SK-N-MC (cell line): ENCODE measurements around the gene TPPP2.

Experiments used
- DNase-seq: peaks from one replicate; pipeline ENCODE4 v3.0.0-alpha.2; 2011; ENCODE audit warnings: low read depth, low spot score
- H3K27ac ChIP-seq: fragments of 200-600 bp; sonication (generic); 2 replicates; pipeline ENCODE4 v1.5.1; 2016; ENCODE audit warnings: mixed run types
- H3K36me3 ChIP-seq: fragments of 200-600 bp; sonication (generic); 2 replicates; pipeline ENCODE4 v1.6.1; 2017; ENCODE audit warnings: antibody characterized with exemption, low read length, mixed read lengths; ENCODE audit not compliant: insufficient read depth
- H3K4me3 ChIP-seq: fragments of 200-600 bp; sonication (generic); 2 replicates; pipeline ENCODE4 v1.5.1; 2016
- H3K9ac ChIP-seq: fragments of 200-600 bp; sonication (generic); 2 replicates; pipeline ENCODE4 v1.8.0; 2017; ENCODE audit warnings: mixed run types, mixed read lengths; ENCODE audit not compliant: insufficient read length
- H3K9me3 ChIP-seq: fragments of 200-600 bp; sonication (generic); 2 replicates; pipeline ENCODE4 v1.6.1; 2017; ENCODE audit warnings: low read depth, mild to moderate bottlenecking, antibody characterized with exemption, low read length, moderate library complexity, mixed read lengths
- EZH2 ChIP-seq: fragments of 200-600 bp; sonication (generic); IDR thresholded peaks from one replicate; pipeline ENCODE4 v1.6.1; 2017; ENCODE audit warnings: antibody characterized with exemption
- FOXP2 ChIP-seq: optimal IDR thresholded peaks from 2 replicates; pipeline ENCODE3; 2011; ENCODE audit warnings: mild to moderate bottlenecking, moderate library complexity; ENCODE audit not compliant: insufficient read depth; ENCODE audit errors: extremely low read length, control extremely low read depth
- POLR2AphosphoS5 ChIP-seq: IDR thresholded peaks from 2 replicates; pipeline ENCODE4 v1.6.1; 2012; ENCODE audit warnings: mild to moderate bottlenecking, low read depth, low read length, borderline replicate concordance

TPPP2 gene

GRCh38 chr14:21026988-21027315 lies 3.1 kb upstream of the TPPP2 start:
- DNase-seq, result no peak
- TF ChIP-seq POLR2AphosphoS5, result no peak
- TF ChIP-seq EZH2, result no peak
- no peak for TF ChIP-seq FOXP2
- Histone ChIP-seq H3K4me3 (no peak overlapping the region), H3K27ac (no peak overlapping the region), H3K9ac (no peak overlapping the region), H3K9me3 (no peaks in the 10 kb centered on the region), H3K36me3 (no peaks in the 10 kb centered on the region)

- no peaks in the 10 kb centered on the region for H3K9me3 ChIP-seq
- no peak overlapping the region for H3K27ac ChIP-seq
- TF ChIP-seq FOXP2, result no peak
- no peak for TF ChIP-seq EZH2
- no peak for TF ChIP-seq POLR2AphosphoS5
- no peak overlapping the region for H3K4me3 ChIP-seq
- no peak overlapping the region for H3K9ac ChIP-seq
- H3K36me3 ChIP-seq, result no peaks in the 10 kb centered on the region
- DNase-seq, result no peak
Observed at GRCh38 chr14:21030531-21030930, 514 bp downstream of the TPPP2 start.

GRCh38 chr14:21032326-21033132 lies 2.5 kb downstream of the TPPP2 start:
- H3K4me3 ChIP-seq, result no peak overlapping the region
- no peak overlapping the region for H3K27ac ChIP-seq
- H3K36me3 ChIP-seq, result no peaks in the 10 kb centered on the region
- TF ChIP-seq EZH2 (no peak), FOXP2 (no peak), POLR2AphosphoS5 (no peak)
- no peak overlapping the region for H3K9ac ChIP-seq
- no peak for DNase-seq
- no peaks in the 10 kb centered on the region for H3K9me3 ChIP-seq

- TF ChIP-seq EZH2, result no peak
- no peak for TF ChIP-seq POLR2AphosphoS5
- TF ChIP-seq FOXP2, result no peak
- no peak for DNase-seq
- Histone ChIP-seq H3K9ac (no peak overlapping the region), H3K9me3 (no peaks in the 10 kb centered on the region), H3K4me3 (no peak overlapping the region), H3K27ac (no peak overlapping the region), H3K36me3 (no peaks in the 10 kb centered on the region)
Observed at GRCh38 chr14:21033133-21033698, 3.2 kb downstream of the TPPP2 start.

GRCh38 chr14:21034707-21035106 lies 4.7 kb downstream of the TPPP2 start, which contains the start of gene RNASE13:
TSS of gene RNASE13 (minus strand) at chr14:21034807. CDS start at chr14:21034288, 519 bp downstream.
- no peak within 1 kb of the TSS for H3K9ac ChIP-seq
- DNase-seq, result no peak
- no peak within 1 kb of the TSS for H3K4me3 ChIP-seq
- H3K9me3 ChIP-seq, result no peaks in the 10 kb centered on the region
- TF ChIP-seq EZH2 (no peak), FOXP2 (no peak), POLR2AphosphoS5 (no peak)
- H3K36me3 ChIP-seq, result no peaks in the 10 kb centered on the region
- no peak within 1 kb of the TSS for H3K27ac ChIP-seq

- H3K27ac ChIP-seq, result no peak overlapping the region
- no peak for DNase-seq
- no peaks in the 10 kb centered on the region for H3K36me3 ChIP-seq
- H3K4me3 ChIP-seq, result no peak overlapping the region
- H3K9ac ChIP-seq, result no peak overlapping the region
- no peaks in the 10 kb centered on the region for H3K9me3 ChIP-seq
- TF ChIP-seq EZH2 (no peak), POLR2AphosphoS5 (no peak), FOXP2 (no peak)
Observed at GRCh38 chr14:21036751-21037150, 6.7 kb downstream of the TPPP2 start.

GRCh38 chr14:21037156-21037555 lies 7.1 kb downstream of the TPPP2 start:
- DNase-seq, result no peak

GRCh38 chr14:21038441-21039422 lies 8.7 kb downstream of the TPPP2 start:
- no peak overlapping the region for H3K9ac ChIP-seq
- no peak for DNase-seq

More at GRCh38 chr14:21037156-21037555, 7.1 kb downstream of the TPPP2 start:
- Histone ChIP-seq H3K9ac (no peak overlapping the region), H3K4me3 (no peak overlapping the region), H3K9me3 (no peaks in the 10 kb centered on the region), H3K36me3 (no peaks in the 10 kb centered on the region), H3K27ac (no peak overlapping the region)
- TF ChIP-seq FOXP2 (no peak), POLR2AphosphoS5 (no peak), EZH2 (no peak)

More at GRCh38 chr14:21038441-21039422, 8.7 kb downstream of the TPPP2 start:
- H3K36me3 ChIP-seq, result no peaks in the 10 kb centered on the region
- TF ChIP-seq POLR2AphosphoS5 (no peak), FOXP2 (no peak), EZH2 (no peak)
- no peak overlapping the region for H3K4me3 ChIP-seq
- no peak overlapping the region for H3K27ac ChIP-seq
- no peaks in the 10 kb centered on the region for H3K9me3 ChIP-seq
